Naive thymus-derived CD8-positive, alpha-beta T cell (primary cell): ENCODE results near the gene PNMA8B. TPM values are rescaled to one million over a fixed set of nuclear protein-coding genes. Genes with fewer than 3 reads are reported as not detected.

ENCODE experiments used
- ATAC-seq, 2 donors: fragments of 150-1000 bp; cut with Tn5 transposase in 1 of 2; sonication (Bioruptor Pico), chemical (Tn5 transposase) in 1 of 2; 1 replicate in 1 of 2; 2 replicates in 1 of 2; pipeline ENCODE4 v1.10.0; 2021; ENCODE audit warnings: mild to moderate bottlenecking in 2 of 2, moderate library complexity in 2 of 2
- POLR2A ChIA-PET: fragments of 350-600 bp; sonication (Branson Sonifier 250); formaldehyde crosslinking; loops from one replicate; lab custom pipeline; 2021; ENCODE audit warnings: antibody characterized with exemption; lab: Charles Lee
- DNase-seq, 10 donors: peaks; one replicate each; pipeline versions ENCODE4 v3.0.0 to v3.0.0-alpha.2; 2020 to 2022
- H3K27ac Mint-ChIP-seq, 10 donors: one replicate each; pipeline ENCODE4 v1.8.0; 2020 to 2022; ENCODE audit warnings: mild to moderate bottlenecking in 10 of 10, mixed read lengths in 10 of 10, moderate library complexity in 4 of 10, inconsistent platforms in 1 of 10
- H3K27me3 Mint-ChIP-seq, 5 donors: one replicate each; pipeline ENCODE4 v1.8.0; 2021 to 2022; ENCODE audit warnings: mixed read lengths in 5 of 5
- H3K36me3 Mint-ChIP-seq, 3 donors: one replicate each; pipeline ENCODE4 v1.8.0; 2020 to 2022; ENCODE audit warnings: mixed read lengths in 3 of 3, mild to moderate bottlenecking in 2 of 3, inconsistent platforms in 1 of 3
- H3K4me1 Mint-ChIP-seq, 4 donors: one replicate each; pipeline ENCODE4 v1.8.0; 2021 to 2022; ENCODE audit warnings: mixed read lengths in 4 of 4
- H3K4me3 Mint-ChIP-seq, 10 donors: one replicate each; pipeline ENCODE4 v1.8.0; 2020 to 2022; ENCODE audit warnings: mild to moderate bottlenecking in 10 of 10, mixed read lengths in 10 of 10, moderate library complexity in 6 of 10, inconsistent platforms in 1 of 10
- H3K9me3 Mint-ChIP-seq, 9 donors: one replicate each; pipeline ENCODE4 v1.8.0; 2020 to 2022; ENCODE audit warnings: mixed read lengths in 9 of 9, mild to moderate bottlenecking in 3 of 9, inconsistent platforms in 1 of 9, moderate library complexity in 1 of 9
- polyA plus RNA-seq, 3 donors: library from polyadenylated mRNA; unstranded; fragments of 300-500 nt; fragmentation: Illumina TruSeq; gene quantifications; one replicate each; pipeline ENCODE4 v1.2.3, GENCODE V29; 2021
- total RNA-seq, 8 experiments: library from RNA in 2 of 8; stranded (reverse) in 2 of 8; gene quantifications; one replicate each; pipeline ENCODE4 v1.2.3 and lab custom pipeline; 2021 to 2026

PNMA8B gene
- total and polyA plus RNA-seq, 5 experiments from 2014 or later = 0.20 to 1.6 (median 1.1) TPM; not detected in 1

GRCh38 chr19:46469541-46470185 lies 26.0 kb downstream of the PNMA8B start:
- peak overlapping the region in 1 of 10 donors; percentile 37 for H3K4me3 Mint-ChIP-seq
- DNase-seq = no peak
- peak overlapping the region in 1 of 10 donors; percentile 56 for H3K27ac Mint-ChIP-seq
- no peaks in the 10 kb centered on the region for H3K9me3 Mint-ChIP-seq
- peaks cover 0 to 9% (median 4%) of the 10 kb centered on the region in 4 donors for H3K4me1 Mint-ChIP-seq
- POLR2A ChIA-PET = no interaction called here
- peaks cover 22 to 61% (median 29%) of the 10 kb centered on the region in 5 donors for H3K27me3 Mint-ChIP-seq
- no peak for ATAC-seq
- peaks cover 0 to 12% (median 5%) of the 10 kb centered on the region in 3 donors for H3K36me3 Mint-ChIP-seq

- Mint-ChIP-seq H3K4me3 (no peak overlapping the region), H3K36me3 (peaks cover 0 to 12% (median 0%) of the 10 kb centered on the region in 3 donors), H3K4me1 (peaks cover 0 to 5% (median under 1%) of the 10 kb centered on the region in 4 donors), H3K27ac (no peak overlapping the region), H3K27me3 (peaks cover 6 to 39% (median 10%) of the 10 kb centered on the region in 5 donors), H3K9me3 (no peaks in the 10 kb centered on the region)
- ATAC-seq = no peak
- DNase-seq = no peak
- POLR2A ChIA-PET = no interaction called here
These were observed 29.0 kb downstream of the PNMA8B start for GRCh38 chr19:46466536-46467196.

GRCh38 chr19:46463516-46463915 lies 32.2 kb downstream of the PNMA8B start:
- Mint-ChIP-seq H3K27ac (no peak overlapping the region), H3K9me3 (no peaks in the 10 kb centered on the region), H3K4me3 (no peak overlapping the region), H3K36me3 (peaks cover 0 to 12% (median 0%) of the 10 kb centered on the region in 3 donors), H3K27me3 (peaks cover 3 to 35% (median 10%) of the 10 kb centered on the region in 5 donors), H3K4me1 (no peaks in the 10 kb centered on the region)
- ATAC-seq = no peak
- POLR2A ChIA-PET = no interaction called here
- no peak for DNase-seq

- H3K4me1 Mint-ChIP-seq = no peaks in the 10 kb centered on the region
- POLR2A ChIA-PET = no interaction called here
- H3K4me3 Mint-ChIP-seq = no peak overlapping the region
- peaks cover 0 to 2% (median 0%) of the 10 kb centered on the region in 3 donors for H3K36me3 Mint-ChIP-seq
- no peaks in the 10 kb centered on the region for H3K9me3 Mint-ChIP-seq
- H3K27ac Mint-ChIP-seq = no peak overlapping the region
- no peak for ATAC-seq
- H3K27me3 Mint-ChIP-seq = peaks cover 4 to 47% (median 14%) of the 10 kb centered on the region in 5 donors
- DNase-seq = no peak
These were observed 34.1 kb downstream of the PNMA8B start for GRCh38 chr19:46461537-46461936.

- DNase-seq = no peak
- H3K4me1 Mint-ChIP-seq = no peaks in the 10 kb centered on the region
- H3K27me3 Mint-ChIP-seq = peaks cover 4 to 53% (median 19%) of the 10 kb centered on the region in 5 donors
- POLR2A ChIA-PET = no interaction called here
- no peaks in the 10 kb centered on the region for H3K9me3 Mint-ChIP-seq
- H3K36me3 Mint-ChIP-seq = peaks cover 0 to 2% (median 0%) of the 10 kb centered on the region in 3 donors
- ATAC-seq = no peak
- no peak overlapping the region for H3K27ac Mint-ChIP-seq
- H3K4me3 Mint-ChIP-seq = no peak overlapping the region
These were observed 34.7 kb downstream of the PNMA8B start for GRCh38 chr19:46460981-46461380.

- Mint-ChIP-seq H3K36me3 (no peaks in the 10 kb centered on the region), H3K27ac (no peak overlapping the region), H3K27me3 (peaks cover under 1 to 57% (median 16%) of the 10 kb centered on the region in 5 donors), H3K4me1 (no peaks in the 10 kb centered on the region), H3K4me3 (no peak overlapping the region), H3K9me3 (no peaks in the 10 kb centered on the region)
- DNase-seq (no peak), ATAC-seq (no peak)
- POLR2A ChIA-PET = no interaction called here
These were observed 35.6 kb downstream of the PNMA8B start for GRCh38 chr19:46460055-46460454.

GRCh38 chr19:46456930-46457329 lies 38.7 kb downstream of the PNMA8B start:
- POLR2A ChIA-PET = no interaction called here
- ATAC-seq (no peak), DNase-seq (no peak)
- no peaks in the 10 kb centered on the region for H3K9me3 Mint-ChIP-seq
- no peaks in the 10 kb centered on the region for H3K4me1 Mint-ChIP-seq
- peaks cover 0 to 57% (median 18%) of the 10 kb centered on the region in 5 donors for H3K27me3 Mint-ChIP-seq
- H3K27ac Mint-ChIP-seq = no peak overlapping the region
- H3K36me3 Mint-ChIP-seq = no peaks in the 10 kb centered on the region
- H3K4me3 Mint-ChIP-seq = no peak overlapping the region

GRCh38 chr19:46454244-46454643 lies 41.4 kb downstream of the PNMA8B start:
- Mint-ChIP-seq H3K36me3 (peaks cover 4 to 7% (median 7%) of the 10 kb centered on the region in 3 donors), H3K27me3 (peaks cover 3 to 47% (median 29%) of the 10 kb centered on the region in 5 donors), H3K9me3 (peaks cover 0 to 11% (median 7%) of the 10 kb centered on the region in 9 donors), H3K4me3 (no peak overlapping the region), H3K27ac (no peak overlapping the region), H3K4me1 (no peaks in the 10 kb centered on the region)
- no peak for DNase-seq
- ATAC-seq = no peak
- POLR2A ChIA-PET = interaction anchor here (0.6 kb wide), 1 partner anchor 375 kb away, joined by 4 read pairs; no protein-coding TSS in a partner anchor

- ATAC-seq (no peak), DNase-seq (no peak)
- POLR2A ChIA-PET = no interaction called here
- peaks cover 3 to 49% (median 25%) of the 10 kb centered on the region in 5 donors for H3K27me3 Mint-ChIP-seq
- H3K27ac Mint-ChIP-seq = no peak overlapping the region
- H3K36me3 Mint-ChIP-seq = peaks cover 4 to 8% (median 8%) of the 10 kb centered on the region in 3 donors
- H3K9me3 Mint-ChIP-seq = peaks cover 0 to 13% (median 7%) of the 10 kb centered on the region in 9 donors
- H3K4me1 Mint-ChIP-seq = no peaks in the 10 kb centered on the region
- no peak overlapping the region for H3K4me3 Mint-ChIP-seq
These were observed 42.0 kb downstream of the PNMA8B start for GRCh38 chr19:46453661-46454060.

- DNase-seq = no peak
- Mint-ChIP-seq H3K36me3 (peaks cover 4 to 8% (median 8%) of the 10 kb centered on the region in 3 donors), H3K4me1 (no peaks in the 10 kb centered on the region), H3K27me3 (peaks cover 3 to 47% (median 25%) of the 10 kb centered on the region in 5 donors), H3K27ac (no peak overlapping the region), H3K9me3 (peaks cover 0 to 13% (median 7%) of the 10 kb centered on the region in 9 donors), H3K4me3 (no peak overlapping the region)
- POLR2A ChIA-PET = no interaction called here
- ATAC-seq = no peak
These were observed 43.5 kb downstream of the PNMA8B start for GRCh38 chr19:46452186-46452585.

GRCh38 chr19:46451352-46451751 lies 44.3 kb downstream of the PNMA8B start:
- DNase-seq (no peak), ATAC-seq (no peak)
- H3K4me3 Mint-ChIP-seq = no peak overlapping the region
- H3K27me3 Mint-ChIP-seq = peaks cover 3 to 40% (median 22%) of the 10 kb centered on the region in 5 donors
- H3K9me3 Mint-ChIP-seq = peaks cover 0 to 13% (median 7%) of the 10 kb centered on the region in 9 donors
- no peak overlapping the region for H3K27ac Mint-ChIP-seq
- H3K36me3 Mint-ChIP-seq = peaks cover 4 to 8% (median 8%) of the 10 kb centered on the region in 3 donors
- no peaks in the 10 kb centered on the region for H3K4me1 Mint-ChIP-seq
- POLR2A ChIA-PET = no interaction called here

GRCh38 chr19:46450737-46451136 lies 44.9 kb downstream of the PNMA8B start:
- Mint-ChIP-seq H3K4me1 (no peaks in the 10 kb centered on the region), H3K4me3 (no peak overlapping the region), H3K36me3 (peaks cover 4 to 8% (median 8%) of the 10 kb centered on the region in 3 donors), H3K27me3 (peaks cover 7 to 41% (median 22%) of the 10 kb centered on the region in 5 donors), H3K27ac (no peak overlapping the region), H3K9me3 (peaks cover 0 to 13% (median 7%) of the 10 kb centered on the region in 9 donors)
- no peak for DNase-seq
- no peak for ATAC-seq
- POLR2A ChIA-PET = no interaction called here

- H3K4me3 Mint-ChIP-seq = no peak overlapping the region
- POLR2A ChIA-PET = interaction anchor here (0.6 kb wide), 1 partner anchor 13 kb away, joined by 3 read pairs; no protein-coding TSS in a partner anchor
- H3K27ac Mint-ChIP-seq = no peak overlapping the region
- peaks cover 0 to 13% (median 7%) of the 10 kb centered on the region in 9 donors for H3K9me3 Mint-ChIP-seq
- H3K27me3 Mint-ChIP-seq = peaks cover 7 to 35% (median 10%) of the 10 kb centered on the region in 5 donors
- DNase-seq = no peak
- no peak for ATAC-seq
- peaks cover 4 to 8% (median 8%) of the 10 kb centered on the region in 3 donors for H3K36me3 Mint-ChIP-seq
- H3K4me1 Mint-ChIP-seq = no peaks in the 10 kb centered on the region
These were observed 46.4 kb downstream of the PNMA8B start for GRCh38 chr19:46449228-46449627.
